HG02870 (cell line): Measurements from ENCODE around the gene ABL1.

Experiments used
- ATAC-seq: cut with Tn5 transposase; IDR thresholded peaks from one replicate; pipeline ENCODE4 v1.9.1; 2021; ENCODE audit warnings: mild to moderate bottlenecking, moderate library complexity; ENCODE audit not compliant: unreplicated experiment

Gene ABL1

DNA sequence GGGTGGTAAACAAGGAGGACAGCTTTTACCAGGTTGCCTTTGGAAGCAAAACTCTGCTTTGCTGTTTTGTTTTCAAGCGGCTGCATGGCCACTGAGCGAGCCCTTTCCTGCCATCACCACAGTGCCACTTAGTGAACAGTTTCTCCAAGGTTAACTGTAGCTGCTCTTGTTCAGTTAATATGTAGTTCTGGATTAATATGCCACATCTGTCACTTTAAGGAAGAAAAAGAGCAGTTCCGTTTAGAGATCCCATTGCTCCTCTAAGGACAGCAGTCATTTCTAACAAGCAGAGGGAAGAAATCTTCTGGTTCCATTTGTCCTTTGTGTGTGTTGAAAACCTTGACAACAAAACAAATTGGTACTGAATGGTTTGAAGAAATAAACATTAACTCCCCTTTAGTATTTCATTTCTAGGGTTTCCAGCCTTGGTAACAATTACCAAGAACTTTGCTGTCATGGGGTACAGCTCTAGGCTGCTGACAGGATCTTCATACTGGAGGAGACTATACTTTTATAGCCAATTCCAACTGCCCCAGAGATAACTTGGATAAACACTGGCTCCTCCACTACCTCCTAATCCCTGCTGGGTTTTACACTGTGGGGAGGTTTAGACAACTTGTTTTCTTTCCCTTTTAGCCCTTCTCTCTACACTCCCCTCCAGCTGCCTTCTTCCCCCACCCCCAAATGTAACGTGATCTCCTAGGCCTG is 10.3 kb upstream of the ABL1 start:
- ATAC-seq: no peak

DNA sequence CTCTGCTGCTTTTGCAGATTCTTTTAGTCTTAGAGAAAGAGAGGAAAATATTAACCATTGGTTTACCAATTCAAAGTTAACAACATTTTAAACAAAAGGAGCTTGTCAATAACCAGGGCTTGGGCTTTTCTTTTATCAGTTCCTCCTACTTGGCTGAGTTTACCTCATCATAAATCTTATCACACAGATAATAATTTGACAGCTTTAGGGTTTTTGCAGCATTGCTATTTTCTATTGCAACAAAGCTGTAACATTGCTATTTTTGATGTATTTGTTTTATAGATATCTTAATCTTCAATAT is 9.8 kb upstream of the ABL1 start:
- no peak for ATAC-seq

DNA sequence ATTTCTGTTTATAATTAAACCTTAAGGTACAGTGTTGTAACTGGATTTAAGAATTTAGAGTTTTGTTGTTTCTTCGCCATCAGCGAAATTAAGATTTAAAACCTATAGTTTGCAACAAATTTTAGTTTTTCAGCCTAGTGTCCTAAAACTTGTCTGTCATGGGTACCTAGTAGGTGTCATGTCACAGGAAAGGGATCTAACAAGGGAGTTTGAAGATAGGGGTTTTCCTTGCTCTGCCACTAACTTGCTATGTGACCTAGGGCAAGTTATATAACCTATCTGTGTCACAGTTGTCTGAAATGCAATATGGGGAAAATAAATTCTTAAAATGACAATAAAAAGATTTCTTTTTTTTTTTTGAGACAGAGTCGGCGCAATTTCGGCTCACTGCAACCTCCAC is 9.2 kb upstream of the ABL1 start:
- ATAC-seq: no peak

DNA sequence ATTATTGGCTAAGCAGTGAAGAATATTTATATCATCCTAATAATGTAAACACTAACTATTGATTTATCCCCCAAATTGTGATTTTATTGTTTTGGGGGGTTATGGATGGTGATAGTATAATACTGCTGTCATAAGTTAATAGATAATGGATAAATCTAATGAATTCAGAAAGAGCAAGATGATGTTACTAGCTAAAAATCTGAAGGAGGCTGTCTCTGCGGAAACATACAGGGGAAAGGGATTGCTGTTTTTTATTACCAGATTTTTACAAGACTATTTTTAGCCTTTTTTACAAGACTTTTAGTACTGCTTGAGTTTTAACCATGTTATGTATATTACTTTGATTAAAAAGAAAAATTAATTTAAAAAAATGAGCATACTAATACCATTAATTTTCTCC is 5.3 kb upstream of the ABL1 start:
- ATAC-seq: no peak

DNA sequence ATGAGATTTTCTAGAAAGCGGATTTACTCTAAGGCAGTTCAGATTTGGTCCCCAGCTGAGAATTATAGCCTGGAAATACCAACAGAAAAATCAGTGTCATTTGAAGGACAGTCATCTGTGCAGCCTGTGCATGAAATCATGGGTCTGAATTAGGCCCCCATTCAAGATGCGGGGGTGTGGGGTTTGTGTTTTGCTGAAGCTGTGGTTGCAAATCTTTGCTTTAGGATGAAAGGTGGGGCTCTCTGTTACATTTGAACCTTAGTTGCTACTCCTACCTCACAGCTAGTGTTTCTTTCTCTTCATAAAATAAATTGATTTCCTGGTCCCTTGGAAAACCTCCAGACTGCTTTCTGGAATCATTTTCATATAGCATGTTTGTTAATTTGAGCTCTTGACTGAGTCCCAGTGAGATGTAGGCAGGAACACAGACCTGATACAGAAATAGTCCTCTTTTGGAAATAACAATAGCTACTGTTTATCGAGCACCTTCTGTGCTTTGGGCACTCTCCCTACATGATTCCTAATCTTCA is 4.8 kb upstream of the ABL1 start:
- ATAC-seq: no peak

DNA sequence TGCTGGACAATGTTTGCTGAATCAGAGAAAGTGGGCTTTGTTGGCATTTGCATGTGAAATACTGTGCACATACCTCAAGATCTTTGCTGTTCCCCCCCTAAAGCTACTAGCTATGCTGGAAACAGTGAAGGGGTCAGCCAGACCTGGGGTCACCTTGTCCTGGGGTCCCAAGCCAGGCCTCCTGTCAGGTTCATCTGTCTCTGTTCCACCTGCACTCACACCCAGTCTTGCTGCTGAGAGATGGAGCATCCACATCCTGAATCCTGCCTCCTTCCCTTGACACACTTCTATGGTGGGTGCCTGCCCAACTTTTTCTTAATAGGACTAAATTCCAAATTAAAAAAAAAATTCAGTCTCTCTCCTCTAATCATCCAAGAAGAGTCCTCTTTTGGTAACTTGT is 4.0 kb upstream of the ABL1 start:
- ATAC-seq: no peak

DNA sequence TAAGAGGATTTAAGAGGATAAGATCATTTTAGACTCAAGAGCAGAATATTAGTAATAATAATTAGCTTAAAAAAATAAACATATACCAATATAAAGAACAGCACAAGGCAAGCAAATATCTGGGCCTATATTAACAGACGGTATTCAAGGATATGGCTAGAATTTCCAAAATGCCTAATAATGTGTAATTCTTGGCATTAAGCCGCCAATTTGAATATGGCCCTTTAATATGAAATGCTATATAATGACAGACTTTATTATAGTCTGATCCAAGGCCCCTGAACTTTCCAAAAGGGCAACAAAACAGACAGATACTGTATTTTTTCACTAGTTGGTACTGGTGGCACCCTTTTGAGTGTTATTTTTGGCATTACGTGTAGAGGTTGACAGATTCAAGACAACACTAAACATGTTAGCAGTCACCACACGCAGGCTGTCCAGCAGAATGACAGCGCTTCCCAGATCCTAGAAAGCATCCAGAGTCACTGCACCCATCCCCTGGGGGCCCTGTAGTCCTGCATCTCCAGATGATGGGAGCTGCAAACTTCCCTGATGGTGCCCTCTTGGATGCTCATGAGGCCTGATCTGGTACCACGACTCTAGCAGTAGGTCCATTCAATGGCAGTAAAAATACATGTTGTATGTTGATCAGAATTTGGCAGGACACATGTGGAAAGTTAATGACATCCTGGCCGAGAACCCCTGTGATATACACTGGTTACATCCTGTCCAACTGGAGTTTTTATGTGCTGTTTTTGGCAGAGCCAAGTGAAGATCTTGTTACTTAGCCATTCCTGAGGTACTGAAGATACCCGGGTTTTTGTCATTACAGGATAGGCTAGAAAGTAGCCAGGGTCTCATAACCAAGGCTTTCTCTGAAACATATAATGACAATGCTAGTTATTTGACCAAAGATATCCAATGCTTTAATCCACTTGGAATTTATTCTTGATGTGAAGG is 1.7 kb upstream of the ABL1 start:
- ATAC-seq: no peak

DNA sequence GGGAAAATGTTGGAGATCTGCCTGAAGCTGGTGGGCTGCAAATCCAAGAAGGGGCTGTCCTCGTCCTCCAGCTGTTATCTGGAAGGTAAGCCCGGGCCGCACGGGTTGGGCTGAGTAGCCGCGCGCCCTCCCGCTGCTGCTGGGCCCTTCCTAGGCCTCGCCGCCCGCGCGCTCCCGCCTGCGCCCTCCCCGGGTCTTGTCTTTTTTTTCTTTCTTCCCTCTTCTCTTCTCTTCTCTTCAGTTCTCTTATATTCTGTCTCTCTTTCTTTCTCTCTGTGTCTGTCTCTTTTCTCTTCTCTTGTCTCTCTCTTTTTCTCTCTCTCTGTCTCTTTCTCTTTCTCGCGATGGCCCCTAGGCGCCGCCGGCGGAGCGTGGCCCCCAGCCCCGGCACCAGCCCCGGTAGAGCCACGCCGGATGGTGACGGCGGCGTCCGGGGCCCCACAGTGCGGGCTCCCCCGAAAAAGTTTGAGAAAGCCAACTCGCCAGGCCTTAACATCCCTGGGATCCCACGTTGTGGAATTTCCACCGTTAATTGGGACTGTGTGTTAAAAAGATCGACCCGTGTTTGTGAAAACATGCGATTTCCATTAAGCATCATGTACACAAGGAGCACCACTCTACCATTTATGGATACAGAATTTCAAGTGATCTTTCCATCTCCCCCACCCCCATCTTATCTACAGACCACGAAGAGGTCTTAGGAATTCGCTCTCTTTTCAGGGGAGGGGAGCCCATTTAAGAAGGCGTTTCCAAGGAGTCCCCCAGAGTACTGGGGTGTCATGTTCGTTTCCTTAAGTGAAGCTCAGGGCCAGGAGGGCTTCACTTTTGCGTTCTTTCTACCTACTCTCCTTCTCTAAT is 616 bp downstream of the ABL1 start:
- peak; percentile 17 for ATAC-seq

DNA sequence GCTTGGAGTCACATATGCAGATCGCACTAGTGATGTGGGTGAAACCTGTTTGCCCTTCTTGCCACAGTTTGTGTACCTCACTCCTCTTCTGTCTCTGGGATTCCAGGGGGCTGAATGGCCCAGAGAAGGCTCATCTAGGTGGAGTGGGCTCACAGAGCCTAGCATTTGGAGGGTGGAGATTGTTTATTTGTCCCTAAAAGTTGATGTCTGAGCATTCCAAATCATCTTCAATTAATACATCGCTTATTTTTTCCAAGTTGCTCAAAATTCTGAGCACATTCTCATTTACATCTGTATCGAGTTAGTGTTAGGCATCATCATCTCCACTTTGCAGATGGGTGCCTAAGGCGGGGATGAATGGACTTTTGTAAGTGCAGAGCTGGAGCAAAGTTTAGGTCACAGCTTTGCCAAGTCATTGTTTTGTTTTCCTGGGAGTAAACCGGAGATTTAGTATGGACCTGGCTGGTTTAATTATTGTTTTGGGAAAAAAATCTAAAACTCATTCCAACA is 2.0 kb downstream of the ABL1 start:
- no peak for ATAC-seq

DNA sequence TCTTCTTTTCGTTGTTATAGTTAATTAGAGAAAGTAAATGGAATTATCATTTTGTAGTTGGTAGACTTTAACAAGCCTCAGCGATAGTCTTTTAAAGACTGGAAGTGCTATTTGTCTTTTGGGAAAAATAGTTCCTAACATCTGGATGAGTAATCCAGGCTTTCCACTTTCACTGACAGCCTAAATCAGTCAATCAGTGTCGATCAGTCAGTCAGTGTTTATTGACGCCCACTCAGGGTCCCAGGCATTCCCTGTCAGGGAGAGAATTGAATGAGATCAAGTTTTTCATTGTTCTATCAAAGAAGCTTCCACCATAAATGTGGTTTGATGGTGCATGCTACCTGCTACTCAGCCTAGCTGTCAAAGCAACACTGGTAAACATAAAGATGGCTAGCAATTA is 2.6 kb downstream of the ABL1 start:
- ATAC-seq: no peak

DNA sequence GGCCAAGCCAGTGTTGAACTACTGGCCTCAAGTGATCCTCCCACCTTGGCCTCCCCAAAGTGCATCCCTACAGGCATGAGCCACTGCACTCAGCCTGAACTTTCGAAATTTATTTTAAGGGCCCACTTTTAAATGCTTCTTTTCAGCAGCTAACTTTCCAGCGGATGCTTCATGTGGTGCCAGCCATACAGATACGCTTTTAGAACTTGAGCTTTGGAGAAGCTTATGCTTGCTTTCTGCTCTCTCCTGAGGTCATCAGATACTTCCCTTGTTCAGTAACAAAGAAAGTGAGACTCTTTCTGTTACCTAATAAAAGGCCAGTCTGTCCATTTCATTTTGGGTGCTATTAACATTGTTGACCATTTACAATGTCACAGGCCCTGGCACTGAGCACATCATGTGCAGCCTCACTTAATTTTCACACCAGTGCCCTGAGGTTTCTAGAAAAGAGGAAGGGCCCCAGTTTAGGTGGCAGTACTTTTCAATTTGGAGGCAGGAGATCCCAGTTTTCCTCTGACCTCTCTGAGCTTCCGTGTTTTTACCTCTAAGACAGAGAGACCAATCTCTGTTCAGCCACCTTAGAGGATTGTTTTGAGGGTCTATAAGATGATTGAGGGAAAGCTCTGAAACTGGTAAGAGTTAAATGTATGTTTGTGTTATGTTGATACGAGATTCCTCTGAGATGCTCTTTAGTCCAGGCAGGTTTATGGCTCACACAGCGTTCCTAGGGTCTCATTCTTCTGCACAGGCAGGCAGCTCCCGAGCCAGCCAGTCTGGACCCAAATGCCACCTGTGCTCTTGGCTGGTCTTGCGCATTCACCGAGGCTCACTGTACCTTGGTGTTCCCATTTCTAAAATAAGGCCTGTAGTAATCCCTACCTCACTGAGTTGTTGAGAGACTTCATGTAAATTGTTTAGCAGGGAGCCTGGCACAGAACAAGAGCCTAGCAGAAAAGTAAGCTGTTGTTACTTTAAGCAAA is 4.4 kb downstream of the ABL1 start:
- no peak for ATAC-seq

DNA sequence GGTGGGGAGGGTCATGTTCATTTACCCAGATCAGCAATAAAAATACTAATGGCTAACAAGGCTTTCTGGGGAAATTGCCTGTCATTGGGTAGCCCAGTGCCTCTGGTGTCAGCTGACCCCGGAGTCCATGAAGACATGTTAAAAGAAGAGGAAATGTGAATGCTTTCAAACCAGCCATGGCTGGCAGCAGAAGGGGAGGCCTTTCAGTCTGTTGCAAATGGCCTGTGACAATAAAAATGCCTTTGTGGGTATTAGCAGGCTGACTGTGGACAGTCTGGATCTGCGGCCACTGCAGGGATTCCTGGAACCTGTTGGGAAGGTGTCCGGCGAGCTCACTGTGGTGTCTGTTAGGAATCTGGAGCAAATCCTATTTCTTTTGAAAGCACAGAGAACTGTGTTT is 7.5 kb downstream of the ABL1 start:
- no peak for ATAC-seq

DNA sequence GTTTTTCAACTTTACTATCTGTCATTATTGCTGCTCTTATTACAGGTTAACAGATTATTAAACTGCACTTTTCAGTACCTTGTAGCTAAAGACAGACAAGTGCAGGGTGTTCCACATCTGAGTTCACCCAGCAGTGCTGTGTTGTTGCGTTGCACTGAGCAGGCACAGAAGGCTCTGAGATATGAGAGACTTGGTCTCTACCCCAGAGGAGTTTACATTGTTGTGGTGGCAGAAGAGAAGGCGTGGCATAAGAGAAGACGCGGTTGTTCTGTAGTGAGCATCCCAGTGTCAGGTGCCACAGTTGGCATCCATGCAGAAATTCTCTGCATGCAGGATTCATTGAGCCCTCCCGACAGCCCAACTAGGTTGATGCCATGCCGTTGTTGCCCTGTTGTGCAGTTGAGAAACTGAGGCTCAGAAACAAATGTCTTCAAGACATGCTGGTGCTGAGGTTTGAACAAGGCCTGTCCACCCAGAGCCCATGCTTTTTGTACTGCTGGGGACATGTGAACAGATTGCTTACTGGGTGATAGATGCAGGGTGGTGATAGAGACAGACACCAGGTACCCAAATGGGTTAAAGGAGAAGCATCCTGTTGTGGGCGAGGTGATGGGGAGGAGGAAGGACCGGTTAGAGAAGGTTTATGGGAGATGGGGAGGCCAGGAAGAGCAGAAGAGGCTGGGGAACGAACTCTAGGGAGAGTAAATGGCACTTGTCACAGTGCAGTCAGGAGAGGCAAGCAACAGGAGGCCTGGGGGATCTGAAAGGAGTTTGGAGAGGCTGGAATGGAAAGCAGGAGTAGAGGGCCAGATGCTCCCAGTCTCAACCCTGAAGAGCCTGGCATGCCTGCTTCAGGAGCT is 8.2 kb downstream of the ABL1 start:
- no peak for ATAC-seq

DNA sequence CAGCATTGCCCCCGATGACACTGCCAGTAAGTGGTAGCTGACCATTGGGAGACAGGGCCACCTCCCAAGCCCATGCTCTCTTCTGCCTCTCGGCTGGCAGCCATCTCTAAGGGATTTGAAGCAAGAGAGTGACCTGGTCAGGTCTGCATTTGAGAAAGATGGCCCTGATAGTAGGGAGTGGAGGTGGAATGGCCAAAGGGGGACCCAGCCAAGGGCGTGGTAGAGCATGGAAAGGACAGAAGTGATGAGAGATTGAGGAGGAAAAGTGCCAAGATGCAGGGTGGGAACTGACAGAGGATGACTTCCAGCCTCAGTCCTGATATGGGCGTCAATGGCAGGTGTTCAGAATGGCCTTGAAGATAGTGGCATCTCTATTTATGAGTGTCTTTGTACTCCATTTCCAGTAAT is 9.0 kb downstream of the ABL1 start:
- ATAC-seq: no peak

DNA sequence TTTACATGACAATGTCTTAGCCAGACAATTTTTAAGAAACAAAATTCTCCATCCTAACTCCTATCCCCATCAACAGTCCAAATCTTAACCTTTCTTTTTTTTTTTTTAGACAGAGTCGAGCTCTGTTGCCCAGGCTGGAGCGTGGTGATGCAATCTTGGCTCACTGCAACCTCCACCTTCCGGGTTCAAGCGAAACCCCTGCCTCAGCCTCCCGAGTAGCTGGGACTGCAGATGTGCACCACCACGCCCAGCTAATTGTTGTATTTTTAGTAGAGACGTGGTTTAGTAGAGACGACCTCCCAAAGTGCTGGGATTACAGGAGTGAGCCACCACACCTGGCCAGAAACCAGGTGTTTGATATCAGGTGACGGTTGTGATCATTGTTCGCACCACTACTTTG is 10.2 kb downstream of the ABL1 start:
- no peak for ATAC-seq

DNA sequence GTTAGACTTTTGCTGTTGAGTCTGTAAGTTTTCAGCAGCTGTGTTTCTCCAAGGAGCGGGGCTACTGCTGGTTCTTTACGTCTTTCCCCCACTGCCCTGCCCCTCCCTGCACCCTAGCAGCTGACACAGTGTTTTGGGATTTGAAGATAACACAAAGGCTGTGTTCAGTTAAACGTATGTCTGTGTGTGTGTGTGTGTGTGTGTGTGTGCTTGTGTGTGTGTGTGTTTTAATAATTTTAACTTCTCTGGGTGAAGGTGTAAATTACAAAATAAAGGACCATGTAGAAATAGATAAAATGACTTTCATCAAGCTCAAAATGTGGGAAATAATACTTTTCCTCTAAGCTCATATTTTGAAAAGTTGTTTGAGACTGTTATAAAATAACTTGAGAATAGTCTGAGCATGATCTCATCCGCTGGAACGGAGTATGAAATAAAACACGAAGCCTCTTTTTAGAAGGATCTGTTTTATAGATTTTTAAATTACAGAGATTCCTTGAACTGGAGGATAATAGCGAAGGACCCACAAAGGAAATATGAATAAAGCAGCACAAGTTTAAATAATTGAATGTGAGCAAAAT is 10.9 kb downstream of the ABL1 start:
- no peak for ATAC-seq

DNA sequence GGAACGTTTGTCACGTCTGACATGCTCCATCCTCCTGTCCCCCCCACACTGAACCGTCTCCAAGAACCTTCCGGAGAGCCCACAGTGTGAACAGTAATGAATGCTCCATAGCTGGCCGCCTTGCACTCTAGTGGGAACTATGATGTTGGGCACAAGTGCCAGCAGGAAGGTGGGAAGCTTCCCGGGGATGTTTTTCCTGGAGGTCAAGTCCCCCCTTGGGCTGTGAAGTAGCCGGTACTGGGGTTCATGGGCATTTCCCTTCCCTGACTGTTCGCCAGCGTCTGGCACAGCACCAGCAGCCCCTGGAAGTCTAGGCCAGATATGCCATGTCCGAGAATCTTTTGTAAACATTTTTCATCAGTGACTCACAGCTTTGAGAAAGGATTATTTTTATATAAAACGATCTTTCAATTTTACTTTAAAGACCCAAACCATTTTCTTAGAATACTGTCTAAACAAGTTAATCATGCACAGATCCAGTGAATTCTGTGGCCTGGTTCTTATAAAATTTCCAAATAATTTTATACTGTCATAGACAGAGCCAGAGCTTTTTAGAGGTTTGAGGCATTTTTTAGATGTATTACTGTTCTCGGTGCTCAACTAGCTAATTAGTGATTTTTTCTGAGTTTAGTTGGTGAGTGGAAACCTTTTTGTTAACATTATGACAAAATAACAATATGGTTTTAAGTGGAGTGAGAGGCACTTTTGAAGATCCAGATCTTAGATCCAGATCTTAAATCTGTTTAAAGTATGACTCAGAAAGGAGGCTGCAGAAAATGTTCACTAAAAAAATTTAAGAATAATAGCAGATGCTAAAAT is 11.6 kb downstream of the ABL1 start:
- no peak for ATAC-seq
